Calu3 (cell line): ENCODE results near the gene TOB1. TPM values are rescaled to one million over a fixed set of nuclear protein-coding genes. Genes with fewer than 3 reads are reported as not detected.

Source experiments
- BruUV-seq: library from RNA; stranded (reverse); fragments of 400-500 nt; replicated peaks from 2 replicates; lab custom pipeline; 2021; lab: Mats Ljungman, UMichigan
- CTCF ChIA-PET: fragments of 300-600 bp; sonication (Branson Sonifier 250); formaldehyde crosslinking; loops from one replicate; lab custom pipeline; 2022; ENCODE audit warnings: antibody characterized with exemption; lab: Charles Lee
- DNase-seq: peaks from one replicate; pipeline ENCODE4 v3.0.0; 2022
- H3K27ac Mint-ChIP-seq: one replicate; pipeline ENCODE4 v1.8.0; 2022; ENCODE audit warnings: mixed read lengths; ENCODE audit not compliant: unreplicated experiment
- H3K27me3 Mint-ChIP-seq: one replicate; pipeline ENCODE4 v1.8.0; 2022; ENCODE audit warnings: mixed read lengths; ENCODE audit not compliant: unreplicated experiment
- H3K36me3 Mint-ChIP-seq: one replicate; pipeline ENCODE4 v1.8.0; 2022; ENCODE audit warnings: mild to moderate bottlenecking, moderate library complexity, mixed read lengths; ENCODE audit not compliant: insufficient read depth, unreplicated experiment
- H3K4me1 Mint-ChIP-seq: one replicate; pipeline ENCODE4 v1.8.0; 2022; ENCODE audit warnings: mild to moderate bottlenecking, low read depth, mixed read lengths; ENCODE audit not compliant: unreplicated experiment
- H3K4me3 Mint-ChIP-seq: one replicate; pipeline ENCODE4 v1.8.0; 2022; ENCODE audit warnings: mild to moderate bottlenecking, low read depth, moderate library complexity, mixed read lengths; ENCODE audit not compliant: unreplicated experiment
- H3K9me3 Mint-ChIP-seq: one replicate; pipeline ENCODE4 v1.8.0; 2022; ENCODE audit warnings: low read depth, mixed read lengths; ENCODE audit not compliant: unreplicated experiment
- intact Hi-C: fragments of 100-400 bp; cut with micrococcal nuclease; formaldehyde crosslinking; loops from one replicate; pipeline ENCODE4 v1.10.0; 2022; ENCODE audit not compliant: unreplicated experiment
- total RNA-seq: library from RNA; stranded (reverse); gene quantifications from 2 replicates; pipeline ENCODE4 v1.2.3, GENCODE V29; 2022
- TF ChIP-seq, protein P1 (sequence below): fragments of 200-600 bp; IDR thresholded peaks from one replicate; pipeline ENCODE4 v1.8.0; 2022; ENCODE audit warnings: antibody characterized with exemption; ENCODE audit not compliant: unreplicated experiment

Gene TOB1
- total RNA-seq, 1 experiment from 2014 or later: 177 TPM

DNA sequence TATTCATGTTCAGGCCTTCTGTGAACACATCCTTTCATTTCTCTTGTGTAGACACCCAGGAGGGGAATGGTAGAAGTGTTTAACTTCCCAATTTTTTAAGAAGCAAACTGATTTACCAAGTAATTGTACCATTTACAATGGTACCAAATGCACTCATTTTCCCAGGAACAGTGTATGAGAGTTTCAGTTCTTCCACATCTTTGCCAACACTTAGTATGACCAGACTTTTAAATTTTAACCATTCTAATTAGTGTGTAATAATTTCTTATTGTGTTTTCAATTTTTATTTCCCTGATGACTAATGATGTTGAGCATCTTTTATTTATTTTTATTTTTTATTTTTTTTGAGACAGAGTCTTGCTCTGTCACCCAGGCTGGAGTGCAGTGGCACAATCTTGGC lies 41.0 kb downstream of the TOB1 start:
- Mint-ChIP-seq H3K27me3 (peaks cover 18% of the 10 kb centered on the region), H3K4me3 (no peak overlapping the region), H3K4me1 (peaks cover 7% of the 10 kb centered on the region), H3K36me3 (no peaks in the 10 kb centered on the region), H3K9me3 (no peaks in the 10 kb centered on the region), H3K27ac (no peak overlapping the region)
- CTCF ChIA-PET: no interaction called here
- TF ChIP-seq, protein P1, sequence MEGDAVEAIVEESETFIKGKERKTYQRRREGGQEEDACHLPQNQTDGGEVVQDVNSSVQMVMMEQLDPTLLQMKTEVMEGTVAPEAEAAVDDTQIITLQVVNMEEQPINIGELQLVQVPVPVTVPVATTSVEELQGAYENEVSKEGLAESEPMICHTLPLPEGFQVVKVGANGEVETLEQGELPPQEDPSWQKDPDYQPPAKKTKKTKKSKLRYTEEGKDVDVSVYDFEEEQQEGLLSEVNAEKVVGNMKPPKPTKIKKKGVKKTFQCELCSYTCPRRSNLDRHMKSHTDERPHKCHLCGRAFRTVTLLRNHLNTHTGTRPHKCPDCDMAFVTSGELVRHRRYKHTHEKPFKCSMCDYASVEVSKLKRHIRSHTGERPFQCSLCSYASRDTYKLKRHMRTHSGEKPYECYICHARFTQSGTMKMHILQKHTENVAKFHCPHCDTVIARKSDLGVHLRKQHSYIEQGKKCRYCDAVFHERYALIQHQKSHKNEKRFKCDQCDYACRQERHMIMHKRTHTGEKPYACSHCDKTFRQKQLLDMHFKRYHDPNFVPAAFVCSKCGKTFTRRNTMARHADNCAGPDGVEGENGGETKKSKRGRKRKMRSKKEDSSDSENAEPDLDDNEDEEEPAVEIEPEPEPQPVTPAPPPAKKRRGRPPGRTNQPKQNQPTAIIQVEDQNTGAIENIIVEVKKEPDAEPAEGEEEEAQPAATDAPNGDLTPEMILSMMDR: no peak
- no TSS peak for BruUV-seq
- no peak for DNase-seq
- intact Hi-C loops: no loop called here

DNA sequence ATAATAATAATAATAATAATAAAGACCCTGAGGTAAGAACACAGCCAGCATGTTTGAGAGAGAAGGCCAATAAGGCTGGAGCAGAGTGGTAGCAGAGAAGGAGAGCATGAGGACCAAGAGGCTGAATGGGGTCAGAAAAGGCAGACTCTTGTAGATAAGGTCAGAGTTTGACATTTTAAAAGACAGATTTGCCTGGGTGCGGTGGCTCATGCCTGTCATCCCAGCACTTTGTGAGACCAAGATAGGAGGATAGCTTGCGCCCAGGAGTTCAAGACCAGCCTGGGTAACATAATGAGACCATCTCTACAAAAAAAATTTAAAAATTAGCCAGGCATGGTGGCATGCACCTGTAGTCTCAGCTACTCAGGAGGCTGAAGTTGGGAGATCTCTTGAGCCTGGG lies 41.7 kb downstream of the TOB1 start:
- DNase-seq: no peak
- intact Hi-C loops: no loop called here
- CTCF ChIA-PET: no interaction called here
- BruUV-seq: no TSS peak
- no peaks in the 10 kb centered on the region for H3K36me3 Mint-ChIP-seq
- no peak overlapping the region for H3K27ac Mint-ChIP-seq
- peaks cover 7% of the 10 kb centered on the region for H3K4me1 Mint-ChIP-seq
- peaks cover 23% of the 10 kb centered on the region for H3K27me3 Mint-ChIP-seq
- no peaks in the 10 kb centered on the region for H3K9me3 Mint-ChIP-seq
- TF ChIP-seq, protein P1: no peak
- no peak overlapping the region for H3K4me3 Mint-ChIP-seq

DNA sequence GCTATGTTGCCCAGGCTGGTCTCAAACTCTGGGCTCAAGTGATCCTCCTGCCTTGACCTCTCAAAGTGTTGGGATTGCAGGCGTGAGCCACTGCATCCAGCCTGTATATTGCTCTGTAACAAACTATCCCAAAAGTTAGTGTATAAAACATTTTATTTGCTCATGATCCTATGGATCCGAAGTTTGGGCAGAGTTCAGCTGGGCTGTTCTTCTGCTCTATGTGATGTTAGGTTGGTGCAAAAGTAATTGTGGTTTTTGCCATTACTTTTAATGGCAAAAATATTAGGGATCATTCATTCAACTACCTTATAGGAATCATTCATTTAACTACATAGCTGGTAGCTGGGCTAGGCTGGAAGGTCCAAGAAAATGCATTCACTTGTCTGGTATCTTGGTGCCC lies 43.6 kb downstream of the TOB1 start:
- peaks cover 24% of the 10 kb centered on the region for H3K4me1 Mint-ChIP-seq
- H3K27ac Mint-ChIP-seq: no peak overlapping the region
- no peak for DNase-seq
- H3K9me3 Mint-ChIP-seq: no peaks in the 10 kb centered on the region
- H3K36me3 Mint-ChIP-seq: no peaks in the 10 kb centered on the region
- H3K27me3 Mint-ChIP-seq: peaks cover 23% of the 10 kb centered on the region
- no TSS peak for BruUV-seq
- intact Hi-C loops: no loop called here
- no peak overlapping the region for H3K4me3 Mint-ChIP-seq
- TF ChIP-seq, protein P1: no peak
- CTCF ChIA-PET: interaction anchor here (0.6 kb wide), 1 partner anchor 68 kb away, joined by 3 read pairs; no protein-coding TSS in a partner anchor

DNA sequence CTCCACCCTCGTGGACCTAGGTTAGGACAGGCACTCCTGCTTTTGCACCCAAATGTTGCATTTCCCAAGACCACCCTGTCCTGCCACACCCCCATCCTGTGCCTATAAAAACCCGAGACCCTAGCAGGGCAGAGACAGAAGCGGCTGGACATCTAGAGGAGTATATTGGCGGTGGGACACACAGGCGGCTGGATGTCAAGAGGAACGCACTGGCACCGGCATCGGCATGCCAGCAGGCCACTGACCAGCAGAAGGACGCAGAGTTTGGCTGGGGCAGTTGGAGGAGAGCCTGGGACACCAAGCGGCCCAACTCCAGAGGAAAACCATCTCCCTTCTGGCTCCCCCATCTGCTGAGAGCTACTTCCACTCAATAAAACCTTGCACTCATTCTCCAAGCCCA lies 45.5 kb downstream of the TOB1 start:
- Mint-ChIP-seq H3K4me3 (no peak overlapping the region), H3K36me3 (no peaks in the 10 kb centered on the region), H3K27ac (no peak overlapping the region), H3K4me1 (peaks cover 26% of the 10 kb centered on the region), H3K27me3 (peaks cover 23% of the 10 kb centered on the region), H3K9me3 (no peaks in the 10 kb centered on the region)
- TF ChIP-seq, protein P1: no peak
- DNase-seq: no peak
- CTCF ChIA-PET: no interaction called here
- intact Hi-C loops: no loop called here
- no TSS peak for BruUV-seq
